ENCODE results near the gene FAM193A.
"Not testable (repeated sequence)": the region's sequence is repeated elsewhere in the genome, so short reads cannot be mapped to it uniquely, and the experiment has no call there.

Gene FAM193A

GRCh38 chr4:2691313-2691712 is 154.9 kb downstream of the FAM193A start:
- DNase-seq (ENCODE audit: low read depth), result no peak

- DNase-seq (ENCODE audit: low read depth), result no peak
These were observed 155.5 kb downstream of the FAM193A start for GRCh38 chr4:2691952-2692435.

- no peak for DNase-seq (ENCODE audit: low read depth)
These were observed 158.2 kb downstream of the FAM193A start for GRCh38 chr4:2694691-2695090.

- DNase-seq (ENCODE audit: low read depth), result no peak
These were observed 159.1 kb downstream of the FAM193A start for GRCh38 chr4:2695346-2696060.

GRCh38 chr4:2696423-2696822 is 160.0 kb downstream of the FAM193A start:
- DNase-seq (ENCODE audit: low read depth), result no peak

- DNase-seq (ENCODE audit: low read depth), result no peak
These were observed 161.6 kb downstream of the FAM193A start for GRCh38 chr4:2697995-2698414.

GRCh38 chr4:2698504-2698903 is 162.1 kb downstream of the FAM193A start:
- no peak for DNase-seq (ENCODE audit: low read depth)

GRCh38 chr4:2698951-2699505 is 162.6 kb downstream of the FAM193A start:
- no peak for DNase-seq (ENCODE audit: low read depth)

GRCh38 chr4:2699534-2699933 is 163.1 kb downstream of the FAM193A start:
- DNase-seq (ENCODE audit: low read depth), result no peak

- DNase-seq (ENCODE audit: low read depth), result no peak
These were observed 163.6 kb downstream of the FAM193A start for GRCh38 chr4:2700031-2700430.

GRCh38 chr4:2702361-2702760 is 165.9 kb downstream of the FAM193A start:
- DNase-seq (ENCODE audit: low read depth), result no peak

GRCh38 chr4:2702770-2703169 is 166.3 kb downstream of the FAM193A start:
- no peak for DNase-seq (ENCODE audit: low read depth)

GRCh38 chr4:2712261-2712842 is 175.9 kb downstream of the FAM193A start:
- DNase-seq (ENCODE audit: low read depth), result no peak

GRCh38 chr4:2713337-2713736 is 176.9 kb downstream of the FAM193A start:
- DNase-seq (ENCODE audit: low read depth), result no peak

- no peak for DNase-seq (ENCODE audit: low read depth)
These were observed 177.8 kb downstream of the FAM193A start for GRCh38 chr4:2714061-2714770.

- no peak for DNase-seq (ENCODE audit: low read depth)
These were observed 178.5 kb downstream of the FAM193A start for GRCh38 chr4:2714918-2715317.

- no peak for DNase-seq (ENCODE audit: low read depth)
These were observed 179.0 kb downstream of the FAM193A start for GRCh38 chr4:2715426-2715825.

- DNase-seq (ENCODE audit: low read depth), result no peak
These were observed 179.8 kb downstream of the FAM193A start for GRCh38 chr4:2716236-2716635.

GRCh38 chr4:2721586-2721985 is 185.1 kb downstream of the FAM193A start:
- DNase-seq (ENCODE audit: low read depth), result no peak

- DNase-seq (ENCODE audit: low read depth), result no peak
These were observed 185.6 kb downstream of the FAM193A start for GRCh38 chr4:2722033-2722432.

GRCh38 chr4:2723751-2724150 is 187.3 kb downstream of the FAM193A start:
- DNase-seq (ENCODE audit: low read depth), result no peak

- no peak for DNase-seq (ENCODE audit: low read depth)
These were observed 188.9 kb downstream of the FAM193A start for GRCh38 chr4:2725380-2725779.

- not testable (repeated sequence) for DNase-seq (ENCODE audit: low read depth)
These were observed 190.4 kb downstream of the FAM193A start for GRCh38 chr4:2726881-2727280.
